Measurements from ENCODE around the gene C1S.
"Not testable (repeated sequence)": the region's sequence is repeated elsewhere in the genome, so short reads cannot be mapped to it uniquely, and the experiment has no call there.

Gene C1S

GRCh38 chr12:7046383-7047105 lies 14.0 kb upstream of the C1S start:
- DNase-seq (ENCODE audit: low read depth): no peak

- no peak for DNase-seq (ENCODE audit: low read depth)
These were observed 13.2 kb upstream of the C1S start for GRCh38 chr12:7047306-7047705.

- DNase-seq (ENCODE audit: low read depth): not testable (repeated sequence)
These were observed 11.0 kb upstream of the C1S start for GRCh38 chr12:7049445-7049951.

GRCh38 chr12:7049973-7050372 lies 10.5 kb upstream of the C1S start:
- DNase-seq (ENCODE audit: low read depth): not testable (repeated sequence)

GRCh38 chr12:7054925-7055324 lies 5.6 kb upstream of the C1S start:
- DNase-seq (ENCODE audit: low read depth): no peak

- not testable (repeated sequence) for DNase-seq (ENCODE audit: low read depth)
These were observed 4.8 kb upstream of the C1S start for GRCh38 chr12:7055736-7056135.

- no peak for DNase-seq (ENCODE audit: low read depth)
These were observed 2.2 kb upstream of the C1S start for GRCh38 chr12:7058163-7058845.

GRCh38 chr12:7058850-7059395 lies 1.6 kb upstream of the C1S start:
- DNase-seq (ENCODE audit: low read depth): no peak

GRCh38 chr12:7059780-7060179 lies 738 bp upstream of the C1S start:
- no peak for DNase-seq (ENCODE audit: low read depth)

- DNase-seq (ENCODE audit: low read depth): no peak
These were observed 620 bp downstream of the C1S start for GRCh38 chr12:7061138-7061537.

- no peak for DNase-seq (ENCODE audit: low read depth)
These were observed 1.1 kb downstream of the C1S start for GRCh38 chr12:7061596-7061995.

GRCh38 chr12:7064516-7064915 lies 4.0 kb downstream of the C1S start:
- DNase-seq (ENCODE audit: low read depth): no peak

- DNase-seq (ENCODE audit: low read depth): no peak
These were observed 4.6 kb downstream of the C1S start for GRCh38 chr12:7065073-7065623.

GRCh38 chr12:7066596-7066995 lies 6.1 kb downstream of the C1S start:
- no peak for DNase-seq (ENCODE audit: low read depth)

GRCh38 chr12:7067096-7067495 lies 6.6 kb downstream of the C1S start:
- DNase-seq (ENCODE audit: low read depth): no peak

- no peak for DNase-seq (ENCODE audit: low read depth)
These were observed 7.9 kb downstream of the C1S start for GRCh38 chr12:7068240-7068993.

GRCh38 chr12:7068994-7069346 lies 8.5 kb downstream of the C1S start:
- DNase-seq (ENCODE audit: low read depth): no peak

- DNase-seq (ENCODE audit: low read depth): no peak
These were observed 8.9 kb downstream of the C1S start for GRCh38 chr12:7069386-7069785.

GRCh38 chr12:7072035-7072434 lies 11.5 kb downstream of the C1S start:
- DNase-seq (ENCODE audit: low read depth): no peak

- DNase-seq (ENCODE audit: low read depth): no peak
These were observed 12.0 kb downstream of the C1S start for GRCh38 chr12:7072554-7072953.

GRCh38 chr12:7073946-7074345 lies 13.4 kb downstream of the C1S start:
- DNase-seq (ENCODE audit: low read depth): no peak

- no peak for DNase-seq (ENCODE audit: low read depth)
These were observed 15.0 kb downstream of the C1S start for GRCh38 chr12:7075518-7075917.
